Osteocyte (in vitro differentiated cells): ENCODE data around the gene TTLL5. TPM values are rescaled to one million over a fixed set of nuclear protein-coding genes. Genes with fewer than 3 reads are reported as not detected.

Experiments
- DNase-seq: peaks from one replicate; pipeline ENCODE4 v3.0.0; 2021; ENCODE audit warnings: mixed read lengths; ENCODE audit not compliant: unreplicated experiment; ENCODE audit errors: extremely low spot score
- H3K27ac Mint-ChIP-seq: one replicate; pipeline ENCODE4 v1.8.0; 2021; ENCODE audit warnings: mild to moderate bottlenecking, mixed read lengths; ENCODE audit not compliant: unreplicated experiment
- H3K27me3 Mint-ChIP-seq: one replicate; pipeline ENCODE4 v1.8.0; 2021; ENCODE audit warnings: mixed read lengths; ENCODE audit not compliant: unreplicated experiment
- H3K36me3 Mint-ChIP-seq: one replicate; pipeline ENCODE4 v1.8.0; 2021; ENCODE audit warnings: mixed read lengths; ENCODE audit not compliant: unreplicated experiment
- H3K4me1 Mint-ChIP-seq: one replicate; pipeline ENCODE4 v1.8.0; 2021; ENCODE audit warnings: mixed read lengths; ENCODE audit not compliant: unreplicated experiment
- H3K4me3 Mint-ChIP-seq: one replicate; pipeline ENCODE4 v1.8.0; 2021; ENCODE audit warnings: mild to moderate bottlenecking, moderate library complexity, mixed read lengths; ENCODE audit not compliant: unreplicated experiment
- H3K9me3 Mint-ChIP-seq: one replicate; pipeline ENCODE4 v1.8.0; 2021; ENCODE audit warnings: mixed read lengths; ENCODE audit not compliant: unreplicated experiment
- CTCF ChIP-seq: fragments of 200-600 bp; sonication (generic); IDR thresholded peaks from 2 replicates; pipeline ENCODE4 v1.5.0; 2021; ENCODE audit warnings: antibody characterized with exemption, mild to moderate bottlenecking, moderate library complexity
- total RNA-seq: library from RNA; stranded (reverse); gene quantifications from 2 replicates; pipeline ENCODE4 v1.2.1, GENCODE V29; 2021

TTLL5 gene
- total RNA-seq, 1 donor from 2014 or later = 37.3 TPM

- peak overlapping the region; percentile 83 for H3K27ac Mint-ChIP-seq
- DNase-seq = no peak
- TF ChIP-seq CTCF = no peak
- peaks cover 46% of the 10 kb centered on the region for H3K4me1 Mint-ChIP-seq
- H3K9me3 Mint-ChIP-seq = no peaks in the 10 kb centered on the region
- H3K36me3 Mint-ChIP-seq = peaks cover 26% of the 10 kb centered on the region
- H3K27me3 Mint-ChIP-seq = no peaks in the 10 kb centered on the region
- no peak overlapping the region for H3K4me3 Mint-ChIP-seq
Observed at GRCh38 chr14:75649337-75649736, 11.7 kb upstream of the TTLL5 start.

- TF ChIP-seq CTCF = no peak
- Mint-ChIP-seq H3K27ac (peak overlapping the region; percentile 83), H3K4me1 (peaks cover 46% of the 10 kb centered on the region), H3K36me3 (peaks cover 27% of the 10 kb centered on the region), H3K4me3 (no peak overlapping the region), H3K9me3 (no peaks in the 10 kb centered on the region), H3K27me3 (no peaks in the 10 kb centered on the region)
- DNase-seq = no peak
Observed at GRCh38 chr14:75649773-75650172, 11.3 kb upstream of the TTLL5 start.

- Mint-ChIP-seq H3K4me3 (no peak overlapping the region), H3K36me3 (peaks cover 28% of the 10 kb centered on the region), H3K9me3 (no peaks in the 10 kb centered on the region), H3K27ac (peak overlapping the region; percentile 83), H3K4me1 (peaks cover 46% of the 10 kb centered on the region), H3K27me3 (no peaks in the 10 kb centered on the region)
- peak; percentile 44 for DNase-seq
- TF ChIP-seq CTCF = no peak
Observed at GRCh38 chr14:75650253-75651058, 10.6 kb upstream of the TTLL5 start.

- peaks cover 18% of the 10 kb centered on the region for H3K4me1 Mint-ChIP-seq
- H3K27ac Mint-ChIP-seq = no peak overlapping the region
- no peak for DNase-seq
- no peaks in the 10 kb centered on the region for H3K27me3 Mint-ChIP-seq
- no peak overlapping the region for H3K4me3 Mint-ChIP-seq
- no peaks in the 10 kb centered on the region for H3K9me3 Mint-ChIP-seq
- peaks cover 33% of the 10 kb centered on the region for H3K36me3 Mint-ChIP-seq
- no peak for TF ChIP-seq CTCF
Observed at GRCh38 chr14:75653563-75653962, 7.5 kb upstream of the TTLL5 start.

GRCh38 chr14:75654127-75654732 is 6.8 kb upstream of the TTLL5 start:
- H3K27me3 Mint-ChIP-seq = no peaks in the 10 kb centered on the region
- H3K27ac Mint-ChIP-seq = no peak overlapping the region
- H3K4me3 Mint-ChIP-seq = no peak overlapping the region
- peaks cover 33% of the 10 kb centered on the region for H3K36me3 Mint-ChIP-seq
- TF ChIP-seq CTCF = peak; percentile 96
- H3K9me3 Mint-ChIP-seq = no peaks in the 10 kb centered on the region
- H3K4me1 Mint-ChIP-seq = peaks cover 11% of the 10 kb centered on the region
- peak; percentile 91 for DNase-seq
